Nucleus accumbens (tissue), 56 donors: ENCODE data around the gene ZAR1L.
A peak's percentile ranks its signal among the peaks of the same experiment; 100 is the strongest.

Experiments
- DNase-seq, 56 donors: peaks; one replicate each; lab custom pipeline; 2025; lab: John Stamatoyannopoulos, UW

ZAR1L gene

DNA sequence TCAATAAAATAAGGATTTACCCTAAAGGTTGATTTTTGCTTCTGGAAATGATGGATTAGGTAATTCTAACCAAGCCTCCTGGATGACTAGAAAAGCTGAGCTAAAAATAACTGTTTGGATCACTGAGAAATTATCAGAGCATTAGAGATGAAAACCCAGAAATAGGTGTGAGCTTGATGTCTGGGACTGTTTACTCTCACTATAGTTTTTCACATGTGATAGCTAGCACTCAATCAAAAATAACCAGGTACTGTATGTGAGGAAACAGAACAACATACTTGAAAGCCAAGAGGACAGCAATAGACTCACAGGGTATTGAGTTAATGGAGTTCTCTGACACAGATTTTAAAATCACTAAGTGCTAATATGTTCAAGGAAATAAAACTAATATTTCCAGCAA, 9.5 kb downstream of the ZAR1L start:
- no peak for DNase-seq

DNA sequence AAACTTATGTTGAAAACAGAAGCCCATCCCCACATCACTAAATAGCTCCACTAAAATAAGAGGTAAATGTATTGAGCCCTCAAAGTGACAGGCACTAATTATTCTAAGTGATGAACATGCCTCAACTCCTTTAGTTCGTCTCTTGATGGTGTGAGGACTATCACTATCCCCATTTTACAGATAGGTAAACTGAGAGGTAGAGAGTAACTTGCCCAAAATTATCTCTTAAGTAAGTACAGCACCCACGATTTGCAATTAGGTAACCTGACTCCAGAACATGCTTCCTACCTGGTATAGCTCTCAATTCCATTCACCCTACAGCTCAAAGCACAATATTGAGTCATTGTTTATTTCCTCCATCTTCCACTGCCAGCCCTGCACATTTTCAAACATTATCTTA, 12.7 kb downstream of the ZAR1L start:
- no peak for DNase-seq

DNA sequence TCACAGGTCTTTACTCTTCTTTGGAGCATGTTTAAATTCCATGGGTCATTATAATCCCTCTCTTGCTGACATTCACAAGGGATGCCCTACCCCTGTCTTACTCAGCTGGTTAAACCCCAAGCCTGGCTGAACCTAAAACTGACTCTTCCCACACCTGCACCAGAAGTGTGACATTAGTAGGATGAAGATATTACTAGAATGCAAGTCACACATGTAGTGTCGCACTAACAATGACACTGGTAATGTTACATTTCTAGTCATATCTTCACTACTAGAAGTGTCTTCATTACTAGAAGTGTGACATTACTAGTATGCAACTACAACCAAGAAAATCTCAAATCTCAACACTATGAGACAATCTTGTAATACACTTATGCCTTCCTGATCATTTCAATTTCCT, 14.2 kb downstream of the ZAR1L start:
- DNase-seq: no peak

DNA sequence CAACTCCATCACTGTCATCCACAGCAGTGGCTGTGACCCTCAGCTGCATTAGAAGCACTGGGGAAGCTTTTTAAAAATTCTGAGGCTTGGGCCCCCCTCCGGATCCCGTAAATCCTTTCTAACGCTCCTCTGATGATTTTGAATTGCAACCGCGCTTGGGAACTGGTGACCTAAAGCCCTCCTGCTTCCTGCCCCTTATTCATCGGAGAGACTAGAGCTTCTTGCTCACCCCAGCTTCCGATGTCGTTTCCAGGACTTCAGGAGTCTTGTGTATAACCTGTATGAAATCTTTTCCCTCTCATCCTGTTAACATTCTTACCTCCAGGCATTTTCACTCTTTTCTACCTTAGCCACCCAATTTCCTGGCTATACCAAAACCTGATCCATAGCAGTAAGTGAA, 14.8 kb downstream of the ZAR1L start:
- DNase-seq: no peak

DNA sequence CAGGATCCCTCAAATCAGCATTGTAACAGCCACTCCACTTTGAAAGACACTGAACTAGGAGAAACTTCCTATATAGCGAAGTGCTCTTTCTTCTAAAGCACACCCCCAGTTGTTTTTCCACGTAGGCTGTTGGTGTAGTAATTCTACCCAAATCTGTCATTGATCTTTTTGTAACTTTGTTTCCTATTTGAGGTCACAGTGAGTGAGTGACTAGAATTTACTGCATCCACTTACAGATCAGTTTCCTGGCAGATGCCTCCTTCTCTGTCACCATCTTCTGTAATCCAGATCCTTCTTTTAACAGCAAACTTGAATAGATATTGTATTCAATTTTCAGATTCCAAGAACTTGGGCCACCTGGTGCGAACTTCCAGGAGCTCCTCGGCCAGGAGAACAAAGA, 15.3 kb downstream of the ZAR1L start:
- DNase-seq: no peak

DNA sequence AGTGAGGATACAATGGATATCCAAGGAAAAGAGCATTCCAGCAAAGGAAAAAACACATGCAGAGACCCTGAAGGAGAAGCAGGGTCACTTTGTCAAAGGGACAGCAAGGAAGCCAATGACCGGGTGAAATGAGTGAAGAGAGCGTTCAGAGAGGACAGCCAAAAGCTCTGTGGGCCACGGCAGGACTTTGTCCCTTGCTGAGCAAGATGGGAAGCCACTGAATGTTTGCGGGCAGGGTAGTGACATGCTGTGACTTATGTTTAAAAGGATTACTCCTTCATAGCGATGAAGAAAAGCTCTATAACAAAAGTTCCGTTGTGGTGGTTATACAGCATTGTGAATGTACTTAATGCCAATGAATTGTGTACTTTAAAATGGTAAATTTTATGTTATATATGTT, 16.5 kb downstream of the ZAR1L start:
- no peak for DNase-seq

DNA sequence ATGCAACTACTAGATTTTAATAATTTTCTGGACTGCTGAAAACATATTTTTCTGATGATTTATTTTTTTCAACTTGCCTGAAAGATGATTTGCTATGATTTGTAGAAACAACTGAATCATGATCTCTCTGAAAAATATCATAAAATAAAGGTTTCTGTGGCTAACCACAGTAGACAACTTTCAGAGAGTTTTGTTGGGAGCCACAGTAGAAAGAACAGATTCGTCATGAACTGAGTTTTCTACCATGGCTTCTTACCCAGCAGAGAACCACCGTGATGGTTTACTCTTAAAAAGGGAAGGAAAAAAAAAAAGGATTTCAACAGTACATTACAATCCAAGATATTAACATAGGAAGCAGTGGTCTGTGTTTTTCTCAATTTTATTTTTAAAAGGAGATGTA, 18.0 kb downstream of the ZAR1L start:
- no peak for DNase-seq

DNA sequence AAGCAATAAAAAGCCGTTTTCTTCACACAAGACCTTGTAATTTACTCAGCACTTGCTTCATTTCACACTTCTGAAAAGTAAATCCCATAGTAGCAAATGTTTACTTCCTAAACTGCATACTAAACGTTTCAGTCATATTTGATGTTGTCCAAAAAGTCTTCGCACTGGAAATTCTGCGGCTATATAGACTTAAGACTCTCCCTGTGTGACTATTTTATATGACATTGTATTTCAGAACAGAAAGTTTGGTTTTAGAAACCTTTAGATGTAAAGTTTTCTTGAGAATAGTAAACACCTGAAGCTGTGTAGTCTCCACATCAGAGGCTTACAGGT, 29.6 kb downstream of the ZAR1L start:
- no peak for DNase-seq

DNA sequence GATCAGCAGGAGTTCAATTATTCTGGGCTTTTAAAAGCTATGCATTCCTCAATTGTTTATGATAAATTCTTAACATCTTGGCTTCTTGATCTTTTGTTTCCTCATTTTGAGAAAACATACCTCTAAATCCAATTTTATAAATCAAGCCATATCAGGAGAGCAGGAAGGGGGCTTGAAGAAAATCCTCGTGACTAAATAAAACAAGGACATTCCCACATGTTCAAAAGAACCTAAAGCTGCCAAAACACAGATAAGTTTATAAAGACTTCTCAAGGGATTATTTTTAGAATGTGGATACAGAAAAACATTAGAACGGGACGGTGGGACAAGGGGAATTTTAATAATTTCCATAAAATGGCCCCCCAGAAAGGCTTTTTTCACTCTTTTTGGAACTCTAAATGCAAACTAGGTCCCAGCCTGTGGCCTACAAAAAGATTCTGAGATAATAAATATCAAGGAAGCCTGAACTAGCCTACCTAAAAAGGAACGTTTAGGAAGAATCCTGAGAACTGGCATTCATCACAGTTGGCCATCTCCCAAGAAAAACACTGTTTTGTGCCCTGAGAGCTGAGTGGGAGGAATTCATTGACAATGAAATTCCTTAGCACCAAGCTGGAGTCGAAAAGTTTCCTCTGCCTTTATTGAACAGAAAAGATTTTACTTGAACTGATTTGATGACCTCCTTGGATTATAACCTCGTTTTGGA, 30.1 kb downstream of the ZAR1L start:
- peak in 2 of 56 donors; percentile 7 to 15 for DNase-seq

DNA sequence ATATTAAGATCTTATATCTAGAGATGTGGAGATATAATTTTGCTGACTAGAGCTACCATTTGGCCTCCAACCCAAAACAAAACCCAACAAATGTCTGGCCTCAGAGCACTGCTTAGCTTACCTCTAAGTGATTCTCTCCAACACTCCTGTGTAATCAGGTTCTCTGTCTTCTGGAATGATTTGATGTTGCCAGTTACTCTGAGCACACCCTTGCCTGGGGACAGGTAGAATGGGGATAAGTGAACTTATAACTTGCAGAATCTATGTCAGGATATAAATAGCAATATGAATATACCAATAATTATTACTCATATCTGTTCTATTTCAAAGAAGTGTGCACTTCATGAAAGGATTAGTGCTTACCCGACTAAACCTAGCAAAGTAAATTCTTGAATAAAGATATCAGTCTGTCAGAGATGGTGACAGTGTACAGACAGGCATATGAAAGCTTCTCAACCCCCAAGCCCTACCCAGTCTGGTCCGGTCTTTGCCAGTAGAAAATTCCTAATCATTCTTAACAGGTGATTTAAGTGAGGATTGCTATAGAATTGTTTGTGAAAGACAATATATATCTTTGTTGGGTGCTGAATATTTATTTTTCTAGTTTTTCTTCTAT, 33.0 kb downstream of the ZAR1L start:
- DNase-seq: no peak

DNA sequence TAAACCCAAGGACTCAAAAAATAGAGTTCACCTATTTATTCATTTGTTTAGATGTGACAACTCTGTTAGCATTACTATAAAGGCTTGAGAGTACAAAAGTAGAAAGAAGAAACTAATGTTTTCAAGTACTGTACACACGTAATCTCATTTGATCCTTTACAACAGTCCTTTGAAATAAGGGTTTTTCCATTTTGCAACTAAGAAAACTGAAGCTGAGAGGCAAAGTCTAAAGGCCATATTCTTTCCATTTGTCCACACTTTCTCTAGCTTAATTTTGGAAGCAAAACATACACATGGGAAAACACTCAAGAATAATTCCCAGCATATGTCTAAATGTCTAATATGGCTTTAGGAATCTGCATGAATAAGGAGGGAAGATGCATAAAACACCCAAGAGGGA, 34.1 kb downstream of the ZAR1L start:
- no peak for DNase-seq

DNA sequence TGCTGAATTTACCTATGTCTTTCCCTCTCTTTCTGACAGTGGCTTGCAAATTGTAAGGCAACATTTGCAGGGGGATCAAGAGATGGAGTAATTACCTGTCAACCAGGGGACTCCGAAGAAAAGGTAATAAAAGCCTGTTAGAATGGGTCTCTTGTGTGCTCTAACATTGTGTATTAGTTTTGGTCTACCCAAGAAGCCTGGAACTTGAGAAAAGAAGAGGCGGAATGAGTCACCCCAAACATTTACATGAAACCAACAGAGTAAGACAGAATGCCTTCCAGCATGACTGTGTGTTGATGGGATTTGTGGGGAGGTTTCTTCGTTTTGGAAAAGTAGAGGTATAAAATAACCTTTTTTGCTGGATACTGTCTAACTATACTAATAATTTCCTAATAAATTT, 36.7 kb downstream of the ZAR1L start:
- DNase-seq: no peak

DNA sequence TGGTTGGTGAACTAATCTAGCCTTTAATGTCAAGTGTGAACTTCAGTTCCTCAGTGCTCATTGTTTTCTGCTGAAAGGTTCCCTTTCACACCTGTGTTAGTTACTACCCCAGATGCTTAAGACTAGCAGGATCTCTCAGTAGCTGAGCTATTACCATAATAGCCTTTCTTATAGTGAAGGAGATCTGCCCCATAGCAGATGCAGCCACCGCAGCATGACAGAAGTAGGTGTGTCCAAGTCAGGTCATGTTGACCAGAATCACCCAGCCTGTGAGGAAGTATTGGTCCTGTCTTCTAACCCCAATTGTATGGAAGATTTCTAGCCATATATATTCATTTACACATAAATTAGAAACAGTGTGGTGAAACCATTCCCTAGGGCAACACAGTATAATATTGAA, 37.3 kb downstream of the ZAR1L start:
- DNase-seq: no peak

DNA sequence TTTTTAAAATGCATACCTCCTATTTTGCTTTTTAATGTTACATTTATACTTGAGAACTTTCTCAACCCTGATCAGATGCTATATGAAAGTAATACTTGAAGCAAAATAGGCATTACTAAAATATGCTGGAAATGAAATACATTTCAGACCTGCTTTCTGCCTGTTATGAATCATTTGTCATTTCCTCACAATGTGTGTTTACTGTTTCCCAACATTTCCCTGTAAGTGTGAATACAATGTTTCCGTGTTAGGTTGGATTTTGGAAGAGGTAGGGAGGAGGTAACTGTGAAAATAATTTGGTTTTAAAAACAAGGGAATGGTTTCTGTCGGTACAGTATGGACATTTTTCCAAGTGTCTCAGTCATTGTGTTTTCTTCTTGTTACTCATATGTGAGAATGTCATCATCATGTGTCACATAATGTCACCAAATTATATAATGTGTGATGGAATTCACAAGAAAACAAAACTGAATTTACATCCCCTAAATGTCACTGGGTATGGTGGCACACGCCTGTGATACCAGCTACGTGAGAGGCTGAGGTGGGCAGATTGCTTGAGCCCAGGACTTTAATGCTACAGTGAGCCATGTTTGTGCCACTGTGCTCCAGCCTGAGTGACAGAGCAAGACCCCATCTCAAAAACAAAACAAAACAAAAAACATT, 43.0 kb downstream of the ZAR1L start:
- no peak for DNase-seq

DNA sequence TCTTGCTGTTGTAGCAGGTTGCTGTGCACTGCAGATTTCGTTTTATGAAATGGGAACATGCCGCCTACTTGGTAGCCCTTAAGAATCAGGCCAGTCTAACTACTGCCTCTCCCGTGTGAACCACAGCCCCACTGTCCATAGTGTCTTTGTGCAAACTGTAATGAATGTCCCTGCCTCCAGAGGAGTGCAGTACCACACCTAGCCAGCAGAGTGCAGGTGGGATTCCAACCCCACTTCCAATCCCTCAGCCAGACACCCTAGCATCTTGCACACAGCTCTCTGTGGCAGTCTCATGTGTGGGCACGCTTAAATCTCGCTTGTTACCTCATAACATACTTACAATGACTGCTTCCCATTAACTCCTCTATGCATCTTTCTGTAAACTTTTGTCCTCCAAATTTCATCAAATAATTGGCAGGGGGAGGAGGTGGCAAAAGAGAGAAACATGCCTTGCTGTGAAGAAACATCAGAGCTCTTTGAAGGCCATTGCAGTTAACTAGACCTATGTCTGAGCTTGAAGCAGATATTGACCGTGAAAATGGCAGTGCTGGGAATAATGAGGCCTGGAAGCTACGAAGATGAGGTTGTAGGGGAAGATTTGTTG, 47.2 kb downstream of the ZAR1L start:
- DNase-seq: no peak

DNA sequence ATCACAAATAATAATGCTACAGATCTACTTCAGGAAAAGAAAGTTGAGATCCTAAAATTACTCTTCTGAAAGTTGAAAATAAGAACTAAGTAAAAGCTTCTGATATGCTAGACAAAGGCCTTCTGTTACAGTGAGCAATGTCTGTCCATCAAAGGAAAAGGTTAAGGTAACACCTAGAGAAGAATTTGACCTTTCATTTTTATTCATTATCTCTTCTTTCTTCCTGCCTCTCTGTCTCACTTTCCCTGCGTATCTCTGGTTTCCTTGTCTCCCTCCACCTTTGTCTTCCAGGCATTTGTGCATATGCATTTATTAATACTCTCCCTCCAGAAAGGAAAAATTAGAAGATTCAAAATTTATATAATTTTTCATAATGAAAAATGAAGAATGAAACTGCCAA, 49.0 kb downstream of the ZAR1L start:
- no peak for DNase-seq

DNA sequence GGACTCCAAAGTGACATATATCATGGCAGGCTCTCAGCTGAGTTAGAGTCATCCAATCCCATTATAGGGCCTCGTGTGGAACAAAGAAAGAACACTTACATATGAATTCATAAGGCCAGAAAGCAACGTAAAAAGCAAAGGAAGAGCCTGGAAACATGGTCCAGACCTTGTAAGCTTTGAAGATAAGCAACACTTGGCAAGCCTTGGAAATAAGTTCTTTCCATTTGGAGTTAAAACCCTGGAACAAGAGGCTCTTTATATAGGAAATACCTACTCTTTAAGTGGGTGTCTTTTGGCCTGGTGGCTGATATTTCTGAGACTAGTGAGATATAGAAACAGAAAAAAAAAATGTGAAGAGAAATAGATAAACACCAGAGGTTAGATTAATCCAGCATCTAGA, 49.4 kb downstream of the ZAR1L start:
- no peak for DNase-seq

DNA sequence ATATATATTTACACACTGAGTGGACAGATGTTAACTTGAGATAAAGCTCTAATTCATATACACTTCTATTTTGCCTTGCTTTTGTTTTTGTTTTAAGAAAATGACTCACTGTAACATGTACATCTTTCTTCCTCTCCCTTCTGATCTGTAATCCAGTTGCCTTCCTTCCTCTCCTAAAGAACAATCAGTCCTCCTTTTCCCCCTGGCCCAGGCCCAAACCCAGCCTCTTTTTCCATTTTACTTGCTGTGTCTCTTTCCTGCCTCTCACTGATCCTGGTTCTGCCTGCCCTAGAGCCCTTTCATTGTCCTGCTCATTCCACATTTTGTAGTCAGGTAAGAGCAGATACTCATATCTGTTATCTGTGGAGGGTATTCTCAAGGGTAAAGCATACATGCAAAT, 50.8 kb downstream of the ZAR1L start:
- no peak for DNase-seq

DNA sequence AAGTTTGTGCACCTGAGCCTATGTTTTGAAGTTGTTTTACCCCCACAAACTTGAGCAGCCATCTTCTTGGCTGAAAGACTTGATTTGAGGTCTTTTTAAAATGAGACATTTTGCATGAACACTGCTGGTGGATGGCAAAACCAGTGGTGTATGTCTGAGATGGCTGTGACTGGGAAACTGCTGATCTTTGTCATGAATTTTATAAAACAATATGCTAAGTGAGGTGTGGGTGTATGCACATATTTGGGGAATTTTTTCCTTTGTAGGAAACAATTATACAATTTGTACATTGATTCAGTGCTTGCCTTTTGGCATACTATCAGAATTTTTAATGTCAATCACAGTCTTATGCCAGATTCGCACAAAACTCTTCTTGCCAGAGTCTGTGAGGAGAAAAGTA, 52.5 kb downstream of the ZAR1L start:
- DNase-seq: no peak

DNA sequence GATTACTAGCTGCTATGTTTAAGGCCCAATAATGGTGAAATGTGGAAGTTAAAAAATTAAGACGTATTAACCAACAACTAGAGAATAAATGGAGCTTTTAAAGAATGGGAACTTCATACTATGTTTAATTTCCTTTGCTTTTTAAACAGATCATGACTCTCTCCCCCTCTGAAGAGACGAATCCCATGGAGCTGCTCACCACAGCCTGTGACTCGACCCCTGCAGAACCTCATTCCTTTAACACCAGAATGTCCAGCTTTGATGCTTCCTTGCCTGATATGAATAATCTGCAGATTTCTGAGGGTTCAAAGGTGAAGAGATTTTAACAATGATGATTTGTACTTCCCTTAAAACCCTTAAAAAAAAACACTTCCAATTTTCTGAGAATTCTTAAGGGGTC, 53.0 kb downstream of the ZAR1L start:
- DNase-seq: no peak

DNA sequence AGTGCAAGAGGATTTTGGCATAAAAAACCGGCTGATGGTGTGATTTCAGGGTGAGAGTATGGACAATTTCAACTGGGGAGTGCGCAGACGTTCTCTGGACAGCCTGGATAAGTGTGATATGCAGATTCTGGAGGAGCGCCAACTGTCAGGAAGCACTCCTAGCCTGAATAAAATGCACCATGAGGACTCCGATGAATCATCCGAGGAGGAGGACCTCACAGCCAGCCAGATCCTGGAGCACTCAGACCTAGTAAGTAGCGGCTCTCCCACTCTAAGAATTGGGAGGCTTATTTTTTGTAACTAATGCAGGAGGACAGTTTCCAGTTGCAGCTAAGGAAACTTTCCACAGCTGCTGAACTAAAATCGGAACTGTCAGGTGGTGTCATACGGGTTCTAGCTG, 53.6 kb downstream of the ZAR1L start:
- peak in 14 of 56 donors; percentile 4 to 40 (median 12) for DNase-seq

DNA sequence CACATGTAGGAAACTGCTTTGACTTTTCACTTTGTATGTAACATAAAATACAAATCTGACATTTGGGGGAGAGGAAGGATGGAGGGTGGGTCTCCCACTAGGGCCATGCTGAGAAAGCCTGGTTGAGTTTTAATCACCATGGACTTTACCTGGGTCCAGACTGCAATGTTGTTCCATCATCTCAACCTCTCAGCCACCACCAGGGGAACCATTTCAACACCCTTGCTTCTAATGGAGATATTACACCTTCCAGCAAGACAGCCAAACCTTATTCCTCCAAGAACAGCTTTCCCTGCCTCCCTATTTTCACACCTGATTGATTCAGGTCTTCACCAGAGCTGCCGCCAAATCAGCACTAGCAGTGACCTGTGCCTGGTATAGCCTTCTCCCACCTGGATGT, 56.0 kb downstream of the ZAR1L start:
- no peak for DNase-seq
